Lower leg skin (tissue), 4 donors: ENCODE data around the gene NPPA. TPM values are rescaled to one million over a fixed set of nuclear protein-coding genes. Genes with fewer than 3 reads are reported as not detected.
A peak's percentile ranks its signal among the peaks of the same experiment; 100 is the strongest.

Experiments used
- DNase-seq, 2 donors: peaks; one replicate each; pipeline ENCODE4 v3.0.0-alpha.2; 2019; ENCODE audit warnings: low spot score in 2 of 2
- H3K4me3 ChIP-seq: fragments of 200-600 bp; sonication (generic); 2 replicates; pipeline ENCODE4 v1.5.1; 2017; ENCODE audit warnings: mild to moderate bottlenecking, low read depth; ENCODE audit not compliant: poor library complexity, severe bottlenecking
- POLR2A ChIP-seq, 2 donors: fragments of 450-650 bp; IDR thresholded peaks; one replicate each; pipeline ENCODE4 v1.6.1; 2016 to 2017; ENCODE audit warnings: antibody characterized with exemption in 2 of 2, mild to moderate bottlenecking in 1 of 2, moderate library complexity in 1 of 2
- WGBS, 2 donors: methylation state at CpG; one replicate each; pipeline ENCODE4 v1.1.5; 2018; 5-methylcytosine and 5-hydroxymethylcytosine counted together
- intact Hi-C: fragments of 100-400 bp; cut with DNase I; formaldehyde crosslinking; loops from one replicate; pipeline ENCODE4 v1.15.0; 2023; ENCODE audit warnings: low total_unique reads
- total RNA-seq, 4 donors: library from RNA; depleted of rRNA; stranded (reverse); fragments of >200 nt; gene quantifications; one replicate each; pipeline ENCODE4 v1.1.0, GENCODE V29; 2016
- TF ChIP-seq, protein P1 (sequence below), 3 donors: fragments of 450-650 bp; IDR thresholded peaks; one replicate each; pipeline ENCODE4 v1.5.1; 2016; ENCODE audit warnings: antibody characterized with exemption in 3 of 3, mild to moderate bottlenecking in 3 of 3, moderate library complexity in 2 of 3

Gene NPPA
- total RNA-seq, 4 donors from 2014 or later, result not detected

DNA sequence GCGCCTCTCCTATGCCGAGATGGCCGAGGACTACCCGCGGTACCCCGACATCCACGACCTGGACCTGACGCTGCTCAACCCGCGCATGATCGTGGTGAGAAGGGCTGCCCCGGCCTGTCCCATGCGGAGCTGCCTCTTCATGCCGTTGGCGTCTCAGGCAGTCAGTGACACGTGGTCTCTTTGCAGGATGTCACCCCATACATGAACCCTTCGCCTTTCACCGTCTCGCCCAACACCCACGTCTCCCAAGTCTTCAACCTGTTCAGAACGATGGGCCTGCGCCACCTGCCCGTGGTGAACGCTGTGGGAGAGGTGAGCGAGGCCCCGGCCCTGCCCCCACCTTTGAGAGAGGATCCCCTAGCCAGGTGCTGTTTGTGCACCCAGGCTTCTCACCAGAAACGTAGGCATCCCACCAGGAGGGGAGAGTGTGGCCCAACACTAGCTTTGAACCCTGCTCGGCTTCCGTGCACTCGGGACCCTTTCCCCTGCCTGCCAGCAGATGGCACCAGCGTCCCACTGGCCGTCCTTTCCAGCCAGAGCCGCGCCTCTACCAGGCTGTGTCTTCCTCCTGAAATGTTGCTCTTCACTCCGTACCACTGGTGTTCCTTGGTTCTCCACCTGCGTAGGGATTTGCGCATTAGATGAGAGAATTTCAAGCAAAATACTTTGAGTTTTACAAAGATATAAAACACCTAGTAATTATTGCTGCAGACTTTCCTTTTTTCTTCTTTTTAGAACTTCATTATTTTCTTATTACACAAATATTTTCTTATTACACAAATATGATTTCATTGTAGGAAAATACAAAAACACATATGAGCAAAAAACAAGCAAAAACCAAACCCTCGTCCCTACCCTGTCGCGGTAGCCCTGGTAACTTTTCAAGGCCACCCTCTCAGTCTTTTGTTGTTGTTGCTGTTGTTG is 9.0 kb downstream of the NPPA start:
- intact Hi-C loops, result no loop called here
- H3K4me3 ChIP-seq, result no peak overlapping the region
- peak; percentile 56 to 94 for DNase-seq
- 61 to 63% methylated on average over 37 to 39 of the region's 40 CpGs for WGBS, 2 donors
- TF ChIP-seq POLR2A (IDR thresholded peaks at IDR 0.05), result no peak
- TF ChIP-seq, protein P1, sequence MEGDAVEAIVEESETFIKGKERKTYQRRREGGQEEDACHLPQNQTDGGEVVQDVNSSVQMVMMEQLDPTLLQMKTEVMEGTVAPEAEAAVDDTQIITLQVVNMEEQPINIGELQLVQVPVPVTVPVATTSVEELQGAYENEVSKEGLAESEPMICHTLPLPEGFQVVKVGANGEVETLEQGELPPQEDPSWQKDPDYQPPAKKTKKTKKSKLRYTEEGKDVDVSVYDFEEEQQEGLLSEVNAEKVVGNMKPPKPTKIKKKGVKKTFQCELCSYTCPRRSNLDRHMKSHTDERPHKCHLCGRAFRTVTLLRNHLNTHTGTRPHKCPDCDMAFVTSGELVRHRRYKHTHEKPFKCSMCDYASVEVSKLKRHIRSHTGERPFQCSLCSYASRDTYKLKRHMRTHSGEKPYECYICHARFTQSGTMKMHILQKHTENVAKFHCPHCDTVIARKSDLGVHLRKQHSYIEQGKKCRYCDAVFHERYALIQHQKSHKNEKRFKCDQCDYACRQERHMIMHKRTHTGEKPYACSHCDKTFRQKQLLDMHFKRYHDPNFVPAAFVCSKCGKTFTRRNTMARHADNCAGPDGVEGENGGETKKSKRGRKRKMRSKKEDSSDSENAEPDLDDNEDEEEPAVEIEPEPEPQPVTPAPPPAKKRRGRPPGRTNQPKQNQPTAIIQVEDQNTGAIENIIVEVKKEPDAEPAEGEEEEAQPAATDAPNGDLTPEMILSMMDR (IDR thresholded peaks at IDR 0.05), result peak in 1 of 3 donors; percentile 71

- H3K4me3 ChIP-seq, result no peak overlapping the region
- intact Hi-C loops, result no loop called here
- 87% methylated on average over 8 to 10 of the region's 11 CpGs for WGBS, 2 donors
- TF ChIP-seq POLR2A (IDR thresholded peaks at IDR 0.05), result no peak
- no peak for DNase-seq
Measured at GRCh38 chr1:11837767-11838348, 9.7 kb downstream of the NPPA start.

- intact Hi-C loops, result no loop called here
- H3K4me3 ChIP-seq, result no peak overlapping the region
- no peak for DNase-seq
- WGBS, 2 donors, result 86% methylated on average over 36 of the region's 36 CpGs
- TF ChIP-seq, protein P1 (IDR thresholded peaks at IDR 0.05), result no peak
- no peak for TF ChIP-seq POLR2A (IDR thresholded peaks at IDR 0.05)
Measured at GRCh38 chr1:11836955-11837766, 10.4 kb downstream of the NPPA start.

DNA sequence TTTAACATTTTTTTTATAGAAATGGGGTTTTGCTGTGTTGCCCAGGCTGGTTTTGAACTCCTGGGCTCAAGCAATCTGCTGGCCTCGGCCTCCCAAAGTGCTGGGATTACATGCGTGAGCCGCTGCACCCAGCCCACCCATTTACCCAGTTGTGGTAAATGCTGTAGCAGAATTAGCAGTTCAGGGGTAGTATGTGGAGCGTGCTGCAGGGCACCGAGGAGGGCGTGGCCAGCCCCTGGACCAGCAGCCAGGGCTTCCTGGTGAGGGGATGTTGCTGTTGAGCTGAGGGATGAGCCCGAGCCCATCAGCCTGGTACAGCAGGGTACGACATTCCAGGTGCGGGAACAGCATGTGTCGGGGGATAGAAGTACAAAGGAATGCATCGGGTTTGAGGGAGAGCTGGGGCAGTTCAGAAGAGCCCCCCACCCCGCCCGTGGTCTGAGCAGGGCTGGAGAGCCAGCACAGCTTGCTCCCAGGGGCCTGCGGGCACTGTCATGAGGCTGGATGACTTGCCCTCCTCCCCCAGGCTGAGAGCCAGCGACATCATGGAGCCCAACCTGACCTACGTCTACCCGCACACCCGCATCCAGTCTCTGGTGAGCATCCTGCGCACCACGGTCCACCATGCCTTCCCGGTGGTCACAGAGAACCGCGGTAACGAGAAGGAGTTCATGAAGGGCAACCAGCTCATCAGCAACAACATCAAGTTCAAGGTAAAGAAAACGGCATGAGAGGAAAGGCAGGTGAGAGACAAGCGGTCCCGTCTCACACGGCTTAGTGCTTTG is 11.9 kb downstream of the NPPA start:
- DNase-seq, result no peak
- intact Hi-C loops, result no loop called here
- 92 to 93% methylated on average over 28 of the region's 28 CpGs for WGBS, 2 donors
- TF ChIP-seq POLR2A (IDR thresholded peaks at IDR 0.05), result no peak
- TF ChIP-seq, protein P1 (IDR thresholded peaks at IDR 0.05), result no peak
- H3K4me3 ChIP-seq, result no peak overlapping the region

DNA sequence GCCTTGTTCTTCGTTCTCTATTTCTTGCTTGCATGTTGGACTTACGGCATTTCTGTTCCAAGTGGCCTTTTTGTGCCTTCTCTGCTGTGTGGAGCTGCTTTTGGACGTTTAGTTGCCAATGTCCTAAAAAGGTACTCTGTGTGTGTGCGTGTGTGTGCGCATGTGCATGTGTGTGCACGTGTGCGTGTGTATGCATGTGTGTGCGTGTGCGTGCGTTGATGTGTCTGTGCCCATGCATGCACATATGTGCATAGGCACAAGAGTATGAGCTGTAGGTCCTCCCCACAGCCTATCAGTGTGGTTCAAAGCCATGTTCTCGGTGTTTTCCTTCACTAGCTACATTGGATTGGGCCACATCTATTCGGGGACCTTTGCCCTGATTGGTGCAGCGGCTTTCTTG is 13.7 kb downstream of the NPPA start:
- TF ChIP-seq, protein P1 (IDR thresholded peaks at IDR 0.05), result no peak
- TF ChIP-seq POLR2A (IDR thresholded peaks at IDR 0.05), result no peak
- 92 to 94% methylated on average over 13 of the region's 13 CpGs for WGBS, 2 donors
- intact Hi-C loops, result no loop called here
- H3K4me3 ChIP-seq, result no peak overlapping the region
- no peak for DNase-seq
